GM23338 (cell line): ENCODE results near the gene OR52J3. TPM values are rescaled to one million over a fixed set of nuclear protein-coding genes. Genes with fewer than 3 reads are reported as not detected.

Experiments
- ATAC-seq: fragments of 200-7000 bp; cut with Tn5 transposase; 3 replicates; pipeline ENCODE4 v1.9.1; 2020
- DNase-seq: peaks from one replicate; pipeline ENCODE4 v3.0.0-alpha.2; 2015; ENCODE audit warnings: low spot score
- H2AFZ ChIP-seq: fragments of 200-600 bp; sonication (generic); 2 replicates; pipeline ENCODE4 v1.8.0; 2016; ENCODE audit warnings: antibody characterized with exemption, mild to moderate bottlenecking, moderate library complexity
- H3F3A ChIP-seq: fragments of 200-600 bp; sonication (generic); replicated peaks from 2 replicates; pipeline ENCODE4 v1.8.0; 2017; ENCODE audit warnings: antibody characterized with exemption, mixed run types, low read depth
- H3K27ac ChIP-seq: fragments of 200-600 bp; sonication (generic); 2 replicates; pipeline ENCODE4 v1.6.1; 2016; ENCODE audit warnings: low read depth
- H3K27me3 ChIP-seq: fragments of 200-600 bp; sonication (generic); 2 replicates; pipeline ENCODE4 v1.8.0; 2016; ENCODE audit warnings: mild to moderate bottlenecking, mixed run types, moderate library complexity; ENCODE audit not compliant: insufficient read depth
- H3K36me3 ChIP-seq: fragments of 200-600 bp; sonication (generic); 2 replicates; pipeline ENCODE4 v1.8.0; 2016; ENCODE audit warnings: mild to moderate bottlenecking; ENCODE audit not compliant: insufficient read depth
- H3K4me1 ChIP-seq: fragments of 200-600 bp; sonication (generic); 2 replicates; pipeline ENCODE4 v1.8.0; 2016; ENCODE audit warnings: mild to moderate bottlenecking, moderate library complexity; ENCODE audit not compliant: insufficient read depth
- H3K4me2 ChIP-seq: fragments of 200-600 bp; sonication (generic); 2 replicates; pipeline ENCODE4 v1.7.1; 2017; ENCODE audit warnings: mixed run types
- H3K4me3 ChIP-seq: fragments of 200-600 bp; sonication (generic); 2 replicates; pipeline ENCODE4 v1.6.1; 2016; ENCODE audit warnings: mixed run types
- H3K79me2 ChIP-seq: fragments of 200-600 bp; sonication (generic); replicated peaks from 2 replicates; pipeline ENCODE4 v1.8.0; 2017; ENCODE audit warnings: mild to moderate bottlenecking; ENCODE audit not compliant: insufficient read depth
- H3K9me2 ChIP-seq: fragments of 200-600 bp; sonication (generic); 2 replicates; pipeline ENCODE4 v1.8.0; 2017; ENCODE audit not compliant: insufficient read depth
- H4K20me1 ChIP-seq: fragments of 200-600 bp; sonication (generic); replicated peaks from 2 replicates; pipeline ENCODE4 v1.8.0; 2017; ENCODE audit warnings: mild to moderate bottlenecking; ENCODE audit not compliant: insufficient read depth
- H3K27ac Mint-ChIP-seq: 2 replicates; pipeline ENCODE4 v1.8.0; 2020; ENCODE audit warnings: inconsistent platforms, mild to moderate bottlenecking, moderate library complexity, mixed read lengths
- H3K27me3 Mint-ChIP-seq: 3 replicates; pipeline ENCODE4 v1.8.0; 2022; ENCODE audit warnings: low read depth, mild to moderate bottlenecking, moderate library complexity, mixed read lengths, inconsistent platforms; ENCODE audit not compliant: insufficient read depth, poor library complexity
- H3K36me3 Mint-ChIP-seq: 3 replicates; pipeline ENCODE4 v1.8.0; 2021; ENCODE audit warnings: low read depth, mild to moderate bottlenecking, inconsistent platforms, moderate library complexity, mixed read lengths
- H3K4me1 Mint-ChIP-seq: 3 replicates; pipeline ENCODE4 v1.8.0; 2020; ENCODE audit warnings: mild to moderate bottlenecking, inconsistent platforms, mixed read lengths
- H3K4me3 Mint-ChIP-seq: 3 replicates; pipeline ENCODE4 v1.8.0; 2021; ENCODE audit warnings: moderate library complexity, mild to moderate bottlenecking, inconsistent platforms, mixed read lengths
- H3K9me3 Mint-ChIP-seq: 3 replicates; pipeline ENCODE4 v1.8.0; 2020; ENCODE audit warnings: moderate library complexity, mild to moderate bottlenecking, inconsistent platforms, mixed read lengths
- CREB1 ChIP-seq: fragments of 250-450 bp; sonication (Bioruptor Pico); IDR thresholded peaks from 2 replicates; pipeline ENCODE4 v1.5.0; 2020; ENCODE audit warnings: low read depth, mild to moderate bottlenecking, moderate library complexity
- EZH2 ChIP-seq: fragments of 200-600 bp; sonication (generic); IDR thresholded peaks from one replicate; pipeline ENCODE4 v1.8.0; 2017; ENCODE audit warnings: antibody characterized with exemption, mild to moderate bottlenecking, low read depth; ENCODE audit not compliant: unreplicated experiment
- JUNB ChIP-seq: IDR thresholded peaks from one replicate; pipeline ENCODE4 v1.6.1; 2016; ENCODE audit warnings: antibody characterized with exemption; ENCODE audit not compliant: unreplicated experiment
- NANOG ChIP-seq: IDR thresholded peaks from 2 replicates; pipeline ENCODE4 v1.6.1; 2016; ENCODE audit warnings: antibody characterized with exemption, borderline replicate concordance
- STAT1 ChIP-seq: IDR thresholded peaks from one replicate; pipeline ENCODE4 v1.6.1; 2016; ENCODE audit warnings: antibody characterized with exemption; ENCODE audit not compliant: unreplicated experiment
- ZNF114 ChIP-seq: fragments of 250-450 bp; sonication (Bioruptor Pico); IDR thresholded peaks from 2 replicates; pipeline ENCODE4 v1.5.0; 2020; ENCODE audit warnings: mild to moderate bottlenecking, moderate library complexity
- polyA plus RNA-seq: library from polyadenylated mRNA; unstranded; fragments of >200 nt; fragmentation: Nextera tagmentation; extraction: Ambion mirVana; gene quantifications from 2 replicates; pipeline ENCODE4 v1.2.1, GENCODE V29; 2016
- total RNA-seq: library from RNA; depleted of rRNA; stranded (reverse); fragments of >200 nt; shearing (Covaris generic); gene quantifications from 2 replicates; pipeline ENCODE4 v1.2.3, GENCODE V29; 2014
- TF ChIP-seq, protein P1 (sequence below): IDR thresholded peaks from 2 replicates; pipeline ENCODE4 v1.6.1; 2016; ENCODE audit warnings: antibody characterized with exemption
- TF ChIP-seq, protein P2 (sequence below), 2 experiments: fragments of 200-600 bp in 1 of 2; sonication (generic) in 1 of 2; conservative IDR thresholded peaks; 2 replicates each; pipeline versions ENCODE4 v1.5.1 to v1.6.1; 2016 to 2017; ENCODE audit warnings: antibody characterized with exemption in 2 of 2, low read depth in 2 of 2, mild to moderate bottlenecking in 2 of 2, moderate library complexity in 1 of 2
- TF ChIP-seq, protein P3 (sequence below): fragments of 250-450 bp; sonication (Bioruptor Pico); IDR thresholded peaks from 2 replicates; pipeline ENCODE4 v1.5.0; 2020; ENCODE audit warnings: mild to moderate bottlenecking, moderate library complexity

OR52J3 gene
- total and polyA plus RNA-seq, 2 experiments from 2014 or later, result not detected

DNA sequence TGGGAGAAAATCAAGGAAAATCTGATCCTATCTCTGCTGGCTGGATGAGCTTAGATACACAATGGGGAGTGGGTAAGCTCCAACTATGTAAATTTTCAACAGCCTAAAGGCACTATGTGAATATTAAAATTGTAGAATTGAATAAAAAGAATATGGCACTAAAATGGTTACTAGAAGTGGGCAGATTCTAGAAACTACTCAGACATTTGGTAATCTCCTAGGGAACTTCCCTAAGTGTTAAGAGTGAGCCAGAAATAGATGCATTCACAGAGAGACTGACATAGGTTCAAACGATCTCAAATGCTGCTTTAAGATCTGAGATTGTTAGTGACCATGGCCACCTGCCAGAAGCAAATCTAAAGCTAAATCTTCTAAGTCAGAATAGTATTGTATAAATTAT, 18.7 kb downstream of the OR52J3 start:
- 0 out of 2 replicates have a peak, but pooled peaks cover 3% of the 10 kb centered on the region for H3K9me2 ChIP-seq
- no peaks in the 10 kb centered on the region for H3K36me3 ChIP-seq
- no peak for ATAC-seq
- TF ChIP-seq EZH2 (no peak), NANOG (no peak), ZNF114 (no peak), CREB1 (CRISPR knock-in tag) (no peak), STAT1 (no peak), JUNB (no peak)
- TF ChIP-seq, protein P1, sequence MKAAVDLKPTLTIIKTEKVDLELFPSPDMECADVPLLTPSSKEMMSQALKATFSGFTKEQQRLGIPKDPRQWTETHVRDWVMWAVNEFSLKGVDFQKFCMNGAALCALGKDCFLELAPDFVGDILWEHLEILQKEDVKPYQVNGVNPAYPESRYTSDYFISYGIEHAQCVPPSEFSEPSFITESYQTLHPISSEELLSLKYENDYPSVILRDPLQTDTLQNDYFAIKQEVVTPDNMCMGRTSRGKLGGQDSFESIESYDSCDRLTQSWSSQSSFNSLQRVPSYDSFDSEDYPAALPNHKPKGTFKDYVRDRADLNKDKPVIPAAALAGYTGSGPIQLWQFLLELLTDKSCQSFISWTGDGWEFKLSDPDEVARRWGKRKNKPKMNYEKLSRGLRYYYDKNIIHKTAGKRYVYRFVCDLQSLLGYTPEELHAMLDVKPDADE, result no peak
- TF ChIP-seq, protein P2, sequence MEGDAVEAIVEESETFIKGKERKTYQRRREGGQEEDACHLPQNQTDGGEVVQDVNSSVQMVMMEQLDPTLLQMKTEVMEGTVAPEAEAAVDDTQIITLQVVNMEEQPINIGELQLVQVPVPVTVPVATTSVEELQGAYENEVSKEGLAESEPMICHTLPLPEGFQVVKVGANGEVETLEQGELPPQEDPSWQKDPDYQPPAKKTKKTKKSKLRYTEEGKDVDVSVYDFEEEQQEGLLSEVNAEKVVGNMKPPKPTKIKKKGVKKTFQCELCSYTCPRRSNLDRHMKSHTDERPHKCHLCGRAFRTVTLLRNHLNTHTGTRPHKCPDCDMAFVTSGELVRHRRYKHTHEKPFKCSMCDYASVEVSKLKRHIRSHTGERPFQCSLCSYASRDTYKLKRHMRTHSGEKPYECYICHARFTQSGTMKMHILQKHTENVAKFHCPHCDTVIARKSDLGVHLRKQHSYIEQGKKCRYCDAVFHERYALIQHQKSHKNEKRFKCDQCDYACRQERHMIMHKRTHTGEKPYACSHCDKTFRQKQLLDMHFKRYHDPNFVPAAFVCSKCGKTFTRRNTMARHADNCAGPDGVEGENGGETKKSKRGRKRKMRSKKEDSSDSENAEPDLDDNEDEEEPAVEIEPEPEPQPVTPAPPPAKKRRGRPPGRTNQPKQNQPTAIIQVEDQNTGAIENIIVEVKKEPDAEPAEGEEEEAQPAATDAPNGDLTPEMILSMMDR (conservative IDR thresholded peaks at IDR 0.05; ENCODE audit: low read depth in 2 of 2), result no peak
- Mint-ChIP-seq H3K27me3 (no peaks in the 10 kb centered on the region), H3K9me3 (no peaks in the 10 kb centered on the region), H3K36me3 (no peaks in the 10 kb centered on the region), H3K4me1 (no peaks in the 10 kb centered on the region), H3K27ac (no peak overlapping the region), H3K4me3 (no peak overlapping the region)
- no peak overlapping the region for H3K4me3 ChIP-seq
- no peak for DNase-seq
- no peak overlapping the region for H3K4me2 ChIP-seq
- no peaks in the 10 kb centered on the region for H3F3A ChIP-seq
- H2AFZ ChIP-seq, result no peak overlapping the region
- no peaks in the 10 kb centered on the region for H3K4me1 ChIP-seq
- no peak overlapping the region for H3K27ac ChIP-seq
- no peaks in the 10 kb centered on the region for H4K20me1 ChIP-seq
- H3K27me3 ChIP-seq, result no peaks in the 10 kb centered on the region
- no peaks in the 10 kb centered on the region for H3K79me2 ChIP-seq

DNA sequence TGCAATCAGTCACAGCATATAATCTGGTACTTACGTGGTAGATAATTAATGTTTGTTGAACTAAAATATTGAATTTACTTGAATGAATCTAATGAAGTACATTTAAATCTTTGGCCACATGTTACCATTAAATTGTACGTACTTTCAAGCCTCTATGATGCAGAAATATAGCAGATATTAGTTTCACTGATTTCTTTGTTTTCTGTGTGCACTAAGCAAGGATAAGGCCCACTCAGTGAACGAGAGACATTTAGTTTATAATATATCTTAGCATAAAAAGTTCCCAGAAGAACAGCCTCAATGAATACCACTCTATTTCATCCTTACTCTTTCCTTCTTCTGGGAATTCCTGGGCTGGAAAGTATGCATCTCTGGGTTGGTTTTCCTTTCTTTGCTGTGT, 22.9 kb downstream of the OR52J3 start, which contains the start of gene OR52E1:
Gene OR52E1 (plus strand): TSS at position 301 of the 400 bp plus-strand sequence.
- no peaks in the 10 kb centered on the region for H3K27me3 Mint-ChIP-seq
- TF ChIP-seq, protein P1, result no peak
- TF ChIP-seq STAT1, result no peak
- TF ChIP-seq, protein P3, sequence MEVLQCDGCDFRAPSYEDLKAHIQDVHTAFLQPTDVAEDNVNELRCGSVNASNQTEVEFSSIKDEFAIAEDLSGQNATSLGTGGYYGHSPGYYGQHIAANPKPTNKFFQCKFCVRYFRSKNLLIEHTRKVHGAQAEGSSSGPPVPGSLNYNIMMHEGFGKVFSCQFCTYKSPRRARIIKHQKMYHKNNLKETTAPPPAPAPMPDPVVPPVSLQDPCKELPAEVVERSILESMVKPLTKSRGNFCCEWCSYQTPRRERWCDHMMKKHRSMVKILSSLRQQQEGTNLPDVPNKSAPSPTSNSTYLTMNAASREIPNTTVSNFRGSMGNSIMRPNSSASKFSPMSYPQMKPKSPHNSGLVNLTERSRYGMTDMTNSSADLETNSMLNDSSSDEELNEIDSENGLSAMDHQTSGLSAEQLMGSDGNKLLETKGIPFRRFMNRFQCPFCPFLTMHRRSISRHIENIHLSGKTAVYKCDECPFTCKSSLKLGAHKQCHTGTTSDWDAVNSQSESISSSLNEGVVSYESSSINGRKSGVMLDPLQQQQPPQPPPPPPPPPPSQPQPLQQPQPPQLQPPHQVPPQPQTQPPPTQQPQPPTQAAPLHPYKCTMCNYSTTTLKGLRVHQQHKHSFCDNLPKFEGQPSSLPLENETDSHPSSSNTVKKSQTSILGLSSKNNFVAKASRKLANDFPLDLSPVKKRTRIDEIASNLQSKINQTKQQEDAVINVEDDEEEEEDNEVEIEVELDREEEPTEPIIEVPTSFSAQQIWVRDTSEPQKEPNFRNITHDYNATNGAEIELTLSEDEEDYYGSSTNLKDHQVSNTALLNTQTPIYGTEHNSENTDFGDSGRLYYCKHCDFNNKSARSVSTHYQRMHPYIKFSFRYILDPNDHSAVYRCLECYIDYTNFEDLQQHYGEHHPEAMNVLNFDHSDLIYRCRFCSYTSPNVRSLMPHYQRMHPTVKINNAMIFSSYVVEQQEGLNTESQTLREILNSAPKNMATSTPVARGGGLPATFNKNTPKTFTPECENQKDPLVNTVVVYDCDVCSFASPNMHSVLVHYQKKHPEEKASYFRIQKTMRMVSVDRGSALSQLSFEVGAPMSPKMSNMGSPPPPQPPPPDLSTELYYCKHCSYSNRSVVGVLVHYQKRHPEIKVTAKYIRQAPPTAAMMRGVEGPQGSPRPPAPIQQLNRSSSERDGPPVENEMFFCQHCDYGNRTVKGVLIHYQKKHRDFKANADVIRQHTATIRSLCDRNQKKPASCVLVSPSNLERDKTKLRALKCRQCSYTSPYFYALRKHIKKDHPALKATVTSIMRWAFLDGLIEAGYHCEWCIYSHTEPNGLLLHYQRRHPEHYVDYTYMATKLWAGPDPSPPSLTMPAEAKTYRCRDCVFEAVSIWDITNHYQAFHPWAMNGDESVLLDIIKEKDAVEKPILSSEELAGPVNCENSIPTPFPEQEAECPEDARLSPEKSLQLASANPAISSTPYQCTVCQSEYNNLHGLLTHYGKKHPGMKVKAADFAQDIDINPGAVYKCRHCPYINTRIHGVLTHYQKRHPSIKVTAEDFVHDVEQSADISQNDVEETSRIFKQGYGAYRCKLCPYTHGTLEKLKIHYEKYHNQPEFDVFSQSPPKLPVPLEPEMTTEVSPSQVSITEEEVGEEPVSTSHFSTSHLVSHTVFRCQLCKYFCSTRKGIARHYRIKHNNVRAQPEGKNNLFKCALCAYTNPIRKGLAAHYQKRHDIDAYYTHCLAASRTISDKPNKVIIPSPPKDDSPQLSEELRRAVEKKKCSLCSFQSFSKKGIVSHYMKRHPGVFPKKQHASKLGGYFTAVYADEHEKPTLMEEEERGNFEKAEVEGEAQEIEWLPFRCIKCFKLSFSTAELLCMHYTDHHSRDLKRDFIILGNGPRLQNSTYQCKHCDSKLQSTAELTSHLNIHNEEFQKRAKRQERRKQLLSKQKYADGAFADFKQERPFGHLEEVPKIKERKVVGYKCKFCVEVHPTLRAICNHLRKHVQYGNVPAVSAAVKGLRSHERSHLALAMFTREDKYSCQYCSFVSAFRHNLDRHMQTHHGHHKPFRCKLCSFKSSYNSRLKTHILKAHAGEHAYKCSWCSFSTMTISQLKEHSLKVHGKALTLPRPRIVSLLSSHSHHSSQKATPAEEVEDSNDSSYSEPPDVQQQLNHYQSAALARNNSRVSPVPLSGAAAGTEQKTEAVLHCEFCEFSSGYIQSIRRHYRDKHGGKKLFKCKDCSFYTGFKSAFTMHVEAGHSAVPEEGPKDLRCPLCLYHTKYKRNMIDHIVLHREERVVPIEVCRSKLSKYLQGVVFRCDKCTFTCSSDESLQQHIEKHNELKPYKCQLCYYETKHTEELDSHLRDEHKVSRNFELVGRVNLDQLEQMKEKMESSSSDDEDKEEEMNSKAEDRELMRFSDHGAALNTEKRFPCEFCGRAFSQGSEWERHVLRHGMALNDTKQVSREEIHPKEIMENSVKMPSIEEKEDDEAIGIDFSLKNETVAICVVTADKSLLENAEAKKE, result no peak
- TF ChIP-seq, protein P2 (conservative IDR thresholded peaks at IDR 0.05; ENCODE audit: low read depth in 2 of 2), result no peak

More for the DNA sequence above, 22.9 kb downstream of the OR52J3 start, which contains the start of gene OR52E1:
- DNase-seq (no peak), ATAC-seq (no peak)
- H3K4me2 ChIP-seq, result no peak within 1 kb of the TSS
- H3K4me1 Mint-ChIP-seq, result peaks cover 5% of the 10 kb centered on the region; the same call in 2 of the 3 replicates
- no peak within 1 kb of the TSS for H3K4me3 ChIP-seq
- no peaks in the 10 kb centered on the region for H3K4me1 ChIP-seq
- H4K20me1 ChIP-seq, result no peaks in the 10 kb centered on the region
- H3K27ac ChIP-seq, result no peak within 1 kb of the TSS
- H3K36me3 ChIP-seq, result no peaks in the 10 kb centered on the region
- H3K4me3 Mint-ChIP-seq, result no peak within 1 kb of the TSS
- H3K9me3 Mint-ChIP-seq, result no peaks in the 10 kb centered on the region
- H3K79me2 ChIP-seq, result no peaks in the 10 kb centered on the region
- no peaks in the 10 kb centered on the region for H3K27me3 ChIP-seq
- no peak within 1 kb of the TSS for H3K27ac Mint-ChIP-seq
- no peak within 1 kb of the TSS for H2AFZ ChIP-seq
- 0 out of 2 replicates have a peak, but pooled peaks cover 3% of the 10 kb centered on the region for H3K9me2 ChIP-seq
- H3K36me3 Mint-ChIP-seq, result no peaks in the 10 kb centered on the region
- H3F3A ChIP-seq, result no peaks in the 10 kb centered on the region
